Transverse colon (tissue), 4 donors: ENCODE data around the gene EPS8L3. TPM values are rescaled to one million over a fixed set of nuclear protein-coding genes. Genes with fewer than 3 reads are reported as not detected.

Experiments used
- DNase-seq: peaks from one replicate; pipeline ENCODE4 v3.0.0-alpha.2; 2019
- H3K27ac ChIP-seq, 4 donors: fragments of 200-600 bp; sonication (generic); 2 replicates each; pipeline ENCODE4 v1.5.1; 2016 to 2018; ENCODE audit warnings: inconsistent platforms in 4 of 4
- H3K27me3 ChIP-seq: fragments of 200-600 bp; sonication (generic); 2 replicates; pipeline ENCODE4 v1.5.1; 2017; ENCODE audit warnings: inconsistent platforms
- H3K36me3 ChIP-seq, 4 donors: fragments of 200-600 bp; sonication (generic); 2 replicates each; pipeline ENCODE4 v1.5.1; 2017 to 2019; ENCODE audit warnings: inconsistent platforms in 4 of 4
- H3K4me1 ChIP-seq, 4 donors: fragments of 200-600 bp; sonication (generic); 2 replicates each; pipeline ENCODE4 v1.5.1; 2017 to 2020; ENCODE audit warnings: inconsistent platforms in 4 of 4
- H3K4me3 ChIP-seq, 4 donors: fragments of 200-600 bp; sonication (generic); 1 replicate in 1 of 4; 2 replicates in 3 of 4; pipeline versions ENCODE4 v1.5.1 to v1.6.1; 2017 to 2019; ENCODE audit warnings: inconsistent platforms in 4 of 4
- H3K9me3 ChIP-seq, 2 donors: fragments of 200-600 bp; sonication (generic); 2 replicates each; pipeline ENCODE4 v1.5.1; 2017 to 2019; ENCODE audit warnings: inconsistent platforms in 2 of 2
- EP300 ChIP-seq: sonication (generic); formaldehyde crosslinking; IDR thresholded peaks from one replicate; pipeline ENCODE4 v1.6.1; 2017; ENCODE audit warnings: antibody characterized with exemption, low read depth
- POLR2A ChIP-seq: fragments of 450-650 bp; IDR thresholded peaks from one replicate; pipeline ENCODE4 v1.6.1; 2016; ENCODE audit warnings: antibody characterized with exemption, mild to moderate bottlenecking, moderate library complexity
- POLR2AphosphoS5 ChIP-seq, 3 donors: sonication (generic); formaldehyde crosslinking; IDR thresholded peaks; one replicate each; pipeline ENCODE4 v1.6.1; 2016; ENCODE audit warnings: antibody characterized with exemption in 3 of 3
- WGBS, 2 donors: methylation state at CpG; one replicate each; pipeline ENCODE4 v1.1.5; 2018; ENCODE audit warnings: low coverage in 1 of 2; 5-methylcytosine and 5-hydroxymethylcytosine counted together
- in situ Hi-C, 4 donors: fragments of 200-750 bp; cut with MboI; loops; one replicate each; pipeline versions ENCODE4 v1.15.0 to v1.15.1; 2017; ENCODE audit warnings: low sequenced_read_pairs in 3 of 4, low pct_ligation_motif_present in 1 of 4, low pct_unique_long_range_greater_than_20kb in 1 of 4
- intact Hi-C: fragments of 100-400 bp; cut with DNase I; formaldehyde crosslinking; loops from one replicate; pipeline ENCODE4 v1.15.1; 2023; ENCODE audit warnings: low total_unique reads
- total RNA-seq, 4 donors: library from RNA; depleted of rRNA; stranded (reverse); fragments of >200 nt; gene quantifications; one replicate each; pipeline ENCODE4 v1.1.0, GENCODE V29; 2016
- TF ChIP-seq, protein P1 (sequence below), 5 experiments: fragments of 200-600 bp in 3 of 5; fragments of 450-650 bp in 2 of 5; sonication (generic) in 3 of 5; IDR thresholded peaks; 1 replicate in 2 of 5; 2 replicates in 3 of 5; pipeline ENCODE4 v1.5.1; 2016 to 2017; ENCODE audit warnings: antibody characterized with exemption in 5 of 5, inconsistent platforms in 3 of 5, mild to moderate bottlenecking in 2 of 5, moderate library complexity in 1 of 5

Gene EPS8L3
- total RNA-seq, 4 donors from 2014 or later, result 228 to 468 (median 363) TPM

DNA sequence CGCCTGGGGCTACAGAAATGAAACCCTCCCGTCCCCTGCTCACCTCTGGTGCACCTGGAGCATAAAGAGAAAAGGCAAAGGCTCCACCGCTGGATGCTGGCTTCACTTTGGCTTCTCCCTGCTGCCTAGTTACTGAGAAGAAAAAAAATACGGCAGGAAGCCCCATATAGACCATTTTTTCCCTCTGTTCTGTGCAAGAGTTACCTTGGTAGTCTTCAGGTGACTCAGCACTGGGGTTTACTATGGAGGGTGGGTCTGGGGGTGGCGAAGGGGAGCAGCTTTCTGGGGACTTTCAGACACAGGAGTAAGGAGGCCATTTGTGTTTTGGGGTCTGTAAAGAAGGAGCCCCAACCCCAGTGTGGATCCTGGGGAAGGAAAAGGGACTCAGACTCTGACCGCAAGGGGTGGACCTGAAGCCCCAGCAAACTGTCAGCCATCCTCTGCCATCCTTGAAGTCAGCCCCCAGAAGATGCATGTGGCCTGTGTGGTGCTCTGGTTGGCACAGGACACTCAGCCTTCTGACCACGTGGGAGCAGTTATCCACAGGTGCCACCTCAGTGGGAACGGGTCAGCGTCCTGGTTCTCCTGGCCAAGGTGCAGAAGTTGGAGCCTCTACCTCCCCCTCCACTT is 25.9 kb upstream of the EPS8L3 start:
- peaks cover 38 to 79% (median 53%) of the 10 kb centered on the region in 4 donors for H3K4me1 ChIP-seq
- WGBS, 2 donors, result 80% methylated on average over 9 of the region's 9 CpGs; no CpG with 5 or more reads in 1 of the 2 donors
- intact Hi-C loops, result no loop called here
- in situ Hi-C loops, result loop anchor here in 2 of 4 donors (10.0 to 25.0 kb wide), 2 partner anchors 115 to 123 kb away; partner anchors contain the start of gene CSF1 (in 1 of the 2)
- H3K27me3 ChIP-seq, result no peaks in the 10 kb centered on the region
- TF ChIP-seq POLR2AphosphoS5 (IDR thresholded peaks at IDR 0.05) (no peak), POLR2A (no peak), EP300 (no peak)
- TF ChIP-seq, protein P1, sequence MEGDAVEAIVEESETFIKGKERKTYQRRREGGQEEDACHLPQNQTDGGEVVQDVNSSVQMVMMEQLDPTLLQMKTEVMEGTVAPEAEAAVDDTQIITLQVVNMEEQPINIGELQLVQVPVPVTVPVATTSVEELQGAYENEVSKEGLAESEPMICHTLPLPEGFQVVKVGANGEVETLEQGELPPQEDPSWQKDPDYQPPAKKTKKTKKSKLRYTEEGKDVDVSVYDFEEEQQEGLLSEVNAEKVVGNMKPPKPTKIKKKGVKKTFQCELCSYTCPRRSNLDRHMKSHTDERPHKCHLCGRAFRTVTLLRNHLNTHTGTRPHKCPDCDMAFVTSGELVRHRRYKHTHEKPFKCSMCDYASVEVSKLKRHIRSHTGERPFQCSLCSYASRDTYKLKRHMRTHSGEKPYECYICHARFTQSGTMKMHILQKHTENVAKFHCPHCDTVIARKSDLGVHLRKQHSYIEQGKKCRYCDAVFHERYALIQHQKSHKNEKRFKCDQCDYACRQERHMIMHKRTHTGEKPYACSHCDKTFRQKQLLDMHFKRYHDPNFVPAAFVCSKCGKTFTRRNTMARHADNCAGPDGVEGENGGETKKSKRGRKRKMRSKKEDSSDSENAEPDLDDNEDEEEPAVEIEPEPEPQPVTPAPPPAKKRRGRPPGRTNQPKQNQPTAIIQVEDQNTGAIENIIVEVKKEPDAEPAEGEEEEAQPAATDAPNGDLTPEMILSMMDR (IDR thresholded peaks at IDR 0.05), result no peak
- H3K4me3 ChIP-seq, result no peak overlapping the region
- no peaks in the 10 kb centered on the region for H3K36me3 ChIP-seq
- H3K9me3 ChIP-seq, result no peaks in the 10 kb centered on the region
- H3K27ac ChIP-seq, result no peak overlapping the region
- DNase-seq, result peak; percentile 5

DNA sequence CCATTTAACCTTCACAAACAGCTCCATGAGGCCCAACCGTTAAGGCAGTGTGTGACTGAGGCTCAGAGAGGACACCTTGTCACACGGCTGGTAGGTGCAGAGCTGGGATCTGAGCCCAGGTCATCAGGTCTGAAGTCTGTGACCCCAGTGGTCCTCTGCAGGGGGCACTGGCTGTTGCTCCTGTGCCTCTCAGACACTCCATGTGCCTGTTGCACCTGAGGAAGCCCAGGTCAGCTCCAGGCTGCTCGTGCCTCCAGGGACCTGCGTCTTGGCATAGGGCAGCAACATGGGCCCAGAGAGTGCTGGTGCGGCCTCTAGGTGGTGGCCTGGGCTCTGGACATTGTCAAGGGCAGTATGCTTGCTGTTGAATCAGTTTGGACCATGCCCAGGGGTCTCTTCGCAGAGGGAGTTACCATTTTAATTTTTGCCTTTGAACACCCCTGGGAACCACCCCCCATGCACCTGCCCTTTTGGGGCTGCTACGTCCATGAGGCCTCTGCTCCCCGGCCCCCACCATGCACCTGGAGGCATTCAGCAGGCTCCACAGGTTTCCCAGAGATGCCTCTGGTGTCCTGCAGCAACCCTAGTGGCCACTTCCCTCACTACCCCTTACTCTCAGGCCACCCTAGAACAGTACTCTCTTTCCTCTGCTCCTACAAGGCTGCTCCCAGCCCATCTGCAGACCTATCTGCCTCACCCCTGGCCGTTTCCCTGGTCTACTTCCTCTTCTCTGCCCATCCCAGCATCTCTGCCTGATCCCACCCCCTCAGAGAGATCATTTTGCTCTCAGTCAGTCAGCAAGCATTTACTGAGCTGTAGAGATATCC is 25.2 kb upstream of the EPS8L3 start:
- intact Hi-C loops, result no loop called here
- H3K27me3 ChIP-seq, result no peaks in the 10 kb centered on the region
- in situ Hi-C loops, result loop anchor here in 1 of 4 donors (25.0 kb wide), 1 partner anchor 123 kb away; the partner anchor contains the start of gene CSF1
- no peaks in the 10 kb centered on the region for H3K36me3 ChIP-seq
- H3K27ac ChIP-seq, result no peak overlapping the region
- H3K9me3 ChIP-seq, result no peaks in the 10 kb centered on the region
- WGBS, 2 donors, result 29 to 83% methylated on average over 1 to 9 of the region's 9 CpGs
- no peak for TF ChIP-seq POLR2AphosphoS5 (IDR thresholded peaks at IDR 0.05)
- TF ChIP-seq, protein P1 (IDR thresholded peaks at IDR 0.05), result peak in 3 of 5 experiments; percentile 5 to 43 (median 22)
- peak; percentile 16 for DNase-seq
- H3K4me3 ChIP-seq, result no peak overlapping the region
- peaks cover 30 to 71% (median 46%) of the 10 kb centered on the region in 4 donors for H3K4me1 ChIP-seq

DNA sequence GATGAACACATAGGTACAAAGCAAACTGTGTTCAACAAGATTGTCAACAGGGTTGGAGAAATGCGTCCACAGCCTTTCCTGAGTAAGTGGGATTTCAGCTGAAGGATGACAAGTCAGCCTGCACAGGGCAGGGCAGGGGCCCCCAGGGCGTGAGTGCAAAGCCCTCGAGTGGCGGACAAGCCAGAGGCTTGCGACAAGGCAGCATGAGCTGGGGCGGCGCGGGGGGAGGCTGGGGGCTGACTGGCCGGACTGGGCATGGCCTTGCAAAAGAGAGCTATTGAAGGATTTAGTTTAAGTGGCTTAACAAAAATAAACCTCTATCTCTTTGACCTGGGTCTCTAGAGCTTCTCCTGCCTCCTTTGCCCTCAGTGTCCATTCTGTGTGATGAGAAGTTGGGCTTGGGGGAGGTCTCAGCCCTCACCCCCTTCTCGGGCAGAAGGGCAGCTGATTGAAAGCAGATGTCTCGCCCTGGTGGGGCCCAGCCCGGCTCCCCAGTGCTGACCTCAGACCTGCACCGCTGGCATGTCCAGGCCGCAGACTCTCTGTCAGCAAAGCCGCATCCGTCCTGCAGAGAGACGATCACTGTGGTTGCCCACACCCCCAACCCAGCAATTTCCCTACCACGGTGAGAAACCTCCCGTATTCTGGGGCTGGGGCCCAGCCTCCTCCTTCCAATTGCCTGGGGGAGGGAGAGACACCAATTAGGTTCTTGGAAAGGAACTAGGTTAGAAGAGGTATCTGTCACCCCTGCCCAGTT is 24.3 kb upstream of the EPS8L3 start:
- peak; percentile 18 for DNase-seq
- H3K4me1 ChIP-seq, result peaks cover 24 to 71% (median 42%) of the 10 kb centered on the region in 4 donors
- TF ChIP-seq, protein P1 (IDR thresholded peaks at IDR 0.05), result no peak
- TF ChIP-seq EP300 (no peak), POLR2A (no peak), POLR2AphosphoS5 (IDR thresholded peaks at IDR 0.05) (no peak)
- no peaks in the 10 kb centered on the region for H3K36me3 ChIP-seq
- H3K4me3 ChIP-seq, result no peak overlapping the region
- intact Hi-C loops (no loop called here), in situ Hi-C loops (loop anchor here in 1 of 4 donors (25.0 kb wide), 1 partner anchor 124 kb away; the partner anchor contains the start of gene CSF1)
- 87 to 100% methylated on average over 1 to 19 of the region's 19 CpGs for WGBS, 2 donors
- H3K9me3 ChIP-seq, result no peaks in the 10 kb centered on the region
- peak overlapping the region in 2 of 4 donors; percentile 71 to 72 for H3K27ac ChIP-seq
- no peaks in the 10 kb centered on the region for H3K27me3 ChIP-seq
